Omental fat pad (tissue), 4 donors: ENCODE results near the gene TRMT2A. TPM values are rescaled to one million over a fixed set of nuclear protein-coding genes. Genes with fewer than 3 reads are reported as not detected.

ENCODE experiments used
- ATAC-seq: fragments of 150-250 bp; one replicate; pipeline ENCODE4 v1.9.1; 2016; ENCODE audit warnings: mild to moderate bottlenecking, moderate library complexity; ENCODE audit not compliant: low FRiP score
- DNase-seq: peaks from one replicate; pipeline ENCODE4 v3.0.0-alpha.2; 2019; ENCODE audit warnings: low spot score
- total RNA-seq, 4 donors: library from RNA; depleted of rRNA; stranded (reverse); fragments of >200 nt; gene quantifications; one replicate each; pipeline ENCODE4 v1.1.0, GENCODE V29; 2016
- TF ChIP-seq, protein P1 (sequence below), 3 donors: fragments of 450-650 bp; IDR thresholded peaks; one replicate each; pipeline ENCODE4 v1.5.1; 2016 to 2017; ENCODE audit warnings: antibody characterized with exemption in 3 of 3, mild to moderate bottlenecking in 3 of 3, moderate library complexity in 2 of 3

TRMT2A gene
- total RNA-seq, 4 donors from 2014 or later, result 32.4 to 58.5 (median 49.0) TPM

- DNase-seq (no peak), ATAC-seq (no peak)
- TF ChIP-seq, protein P1, sequence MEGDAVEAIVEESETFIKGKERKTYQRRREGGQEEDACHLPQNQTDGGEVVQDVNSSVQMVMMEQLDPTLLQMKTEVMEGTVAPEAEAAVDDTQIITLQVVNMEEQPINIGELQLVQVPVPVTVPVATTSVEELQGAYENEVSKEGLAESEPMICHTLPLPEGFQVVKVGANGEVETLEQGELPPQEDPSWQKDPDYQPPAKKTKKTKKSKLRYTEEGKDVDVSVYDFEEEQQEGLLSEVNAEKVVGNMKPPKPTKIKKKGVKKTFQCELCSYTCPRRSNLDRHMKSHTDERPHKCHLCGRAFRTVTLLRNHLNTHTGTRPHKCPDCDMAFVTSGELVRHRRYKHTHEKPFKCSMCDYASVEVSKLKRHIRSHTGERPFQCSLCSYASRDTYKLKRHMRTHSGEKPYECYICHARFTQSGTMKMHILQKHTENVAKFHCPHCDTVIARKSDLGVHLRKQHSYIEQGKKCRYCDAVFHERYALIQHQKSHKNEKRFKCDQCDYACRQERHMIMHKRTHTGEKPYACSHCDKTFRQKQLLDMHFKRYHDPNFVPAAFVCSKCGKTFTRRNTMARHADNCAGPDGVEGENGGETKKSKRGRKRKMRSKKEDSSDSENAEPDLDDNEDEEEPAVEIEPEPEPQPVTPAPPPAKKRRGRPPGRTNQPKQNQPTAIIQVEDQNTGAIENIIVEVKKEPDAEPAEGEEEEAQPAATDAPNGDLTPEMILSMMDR (IDR thresholded peaks at IDR 0.05), result no peak
These were observed 9.4 kb upstream of the TRMT2A start for GRCh38 chr22:20126284-20127029.

DNA sequence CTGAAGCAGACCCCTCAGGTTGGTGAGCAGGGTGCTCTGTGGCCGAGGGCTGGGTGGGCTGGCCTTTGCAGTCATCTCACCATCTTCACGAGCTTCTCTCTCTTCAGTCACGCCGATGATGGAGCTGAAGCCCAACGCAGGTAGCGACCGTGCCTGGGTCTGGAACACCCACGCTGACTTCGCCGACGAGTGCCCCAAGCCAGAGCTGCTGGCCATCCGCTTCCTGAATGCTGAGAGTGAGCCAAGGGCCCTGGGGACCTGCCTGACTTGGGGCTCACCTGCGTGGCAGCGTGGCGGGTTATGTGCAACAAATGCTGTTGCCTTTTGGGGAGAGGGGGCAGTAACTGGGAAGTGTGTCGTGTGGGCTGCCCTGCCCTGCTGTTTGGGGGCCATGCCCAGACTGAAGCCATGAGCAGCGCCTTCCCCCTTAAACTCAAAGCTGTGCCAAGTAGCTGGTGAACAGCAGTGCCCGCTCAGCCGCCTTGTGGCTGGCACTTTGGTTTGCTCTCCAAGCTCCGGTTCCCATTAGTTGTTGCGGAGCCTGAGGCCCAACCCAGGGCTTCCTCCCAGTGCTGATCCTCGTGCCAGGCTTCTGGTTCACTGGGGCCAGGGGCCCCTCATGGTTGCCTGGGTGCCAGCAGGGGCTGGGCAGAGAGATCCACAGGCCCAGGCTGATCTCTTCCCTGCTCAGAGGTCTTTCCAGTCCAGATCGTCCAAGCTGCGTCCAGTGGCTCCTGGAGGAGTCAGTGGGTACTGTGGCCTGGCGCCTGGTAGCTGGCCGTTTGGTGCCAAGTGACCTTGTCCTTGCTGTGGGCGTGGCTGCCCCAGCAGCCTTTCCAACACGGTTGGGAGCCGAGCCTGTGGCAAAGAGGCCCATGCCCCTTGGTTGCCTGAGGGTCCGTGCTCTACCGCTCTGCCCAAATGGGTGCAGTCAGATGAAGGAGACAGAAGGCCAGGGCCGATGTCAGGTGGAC is 8.5 kb upstream of the TRMT2A start:
- DNase-seq (no peak), ATAC-seq (no peak)
- TF ChIP-seq, protein P1 (IDR thresholded peaks at IDR 0.05), result no peak

GRCh38 chr22:20124083-20124787 is 7.2 kb upstream of the TRMT2A start:
- DNase-seq, result no peak
- TF ChIP-seq, protein P1 (IDR thresholded peaks at IDR 0.05), result no peak
- ATAC-seq, result no peak

DNA sequence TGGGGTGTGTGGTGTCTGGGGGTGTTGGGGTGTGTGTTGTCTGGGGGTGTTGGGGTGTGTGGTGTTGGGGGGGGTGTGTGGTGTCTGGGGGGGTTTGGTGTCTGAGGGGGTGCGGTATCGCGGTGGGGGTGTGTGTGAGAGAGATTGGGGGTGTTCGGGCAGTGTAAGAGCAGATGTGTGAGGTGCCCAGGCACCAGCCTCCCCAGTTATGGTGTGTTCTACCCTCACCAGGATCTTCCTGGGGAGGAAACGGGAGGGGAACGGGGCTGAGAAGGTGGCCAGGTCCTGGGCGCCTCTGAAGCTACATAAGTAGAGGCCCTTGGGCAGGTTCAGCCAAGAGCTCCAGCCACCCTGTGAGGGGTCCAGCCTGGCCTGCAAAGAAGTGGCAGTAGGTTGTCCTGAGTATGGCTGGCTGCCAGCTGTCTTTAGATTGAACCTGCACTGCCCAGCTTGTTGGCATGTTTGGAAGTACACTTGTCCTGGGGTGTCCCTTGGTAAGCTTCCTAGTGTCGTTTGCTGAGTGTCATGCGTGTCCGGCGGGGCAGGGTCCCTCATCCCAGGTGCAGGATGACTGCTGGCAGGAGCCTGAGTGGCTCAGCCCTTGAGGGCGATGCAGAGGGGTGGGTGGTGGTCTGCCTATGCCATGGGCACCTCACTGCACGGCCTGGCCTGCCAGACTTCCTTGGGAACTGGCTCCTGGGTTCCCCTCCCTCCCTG is 6.5 kb upstream of the TRMT2A start:
- TF ChIP-seq, protein P1 (IDR thresholded peaks at IDR 0.05), result no peak
- DNase-seq (no peak), ATAC-seq (no peak)

DNA sequence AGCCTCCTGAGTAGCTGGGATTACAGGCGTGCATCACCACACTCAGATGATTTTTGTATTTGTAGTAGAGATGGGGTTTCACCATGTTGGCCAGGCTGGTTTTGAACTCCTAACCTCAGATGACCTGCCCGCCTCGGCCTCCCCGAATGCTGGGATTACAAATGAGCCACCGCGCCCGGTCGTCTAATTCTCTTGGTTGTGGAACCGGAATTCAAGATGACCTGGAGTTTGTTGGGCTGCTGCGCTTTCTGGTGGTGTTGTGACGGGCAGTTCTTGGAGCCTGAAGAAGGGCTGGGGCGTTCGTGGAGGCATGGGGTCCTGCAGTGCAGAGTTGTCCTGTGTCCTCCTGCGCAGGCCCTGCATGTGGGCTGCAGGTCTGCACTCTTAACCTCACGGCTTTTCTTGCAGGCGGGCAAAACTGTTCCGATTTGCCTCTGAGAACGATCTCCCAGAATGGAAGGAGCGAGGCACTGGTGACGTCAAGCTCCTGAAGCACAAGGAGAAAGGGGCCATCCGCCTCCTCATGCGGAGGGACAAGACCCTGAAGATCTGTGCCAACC is 4.9 kb upstream of the TRMT2A start:
- TF ChIP-seq, protein P1 (IDR thresholded peaks at IDR 0.05), result no peak
- DNase-seq, result no peak
- ATAC-seq, result no peak
